ENCODE data around the gene ARHGEF38. TPM values are rescaled to one million over a fixed set of nuclear protein-coding genes. Genes with fewer than 3 reads are reported as not detected.

The ARHGEF38 gene
- total RNA-seq, 4 donors from 2014 or later = 0.11 to 0.88 (median 0.54) TPM

GRCh38 chr4:105586638-105587328 is 34.4 kb downstream of the ARHGEF38 start:
- TF ChIP-seq CTCF (IDR thresholded peaks at IDR 0.05) = no peak
- TF ChIP-seq POLR2A (IDR thresholded peaks at IDR 0.05) = no peak
- intact Hi-C loops (cut with DNase I; ENCODE audit: low total_unique reads) = no loop called here
- H3K4me3 ChIP-seq (ENCODE audit: low read depth, poor library complexity, severe bottlenecking) = no peak overlapping the region
- 62 to 75% methylated on average over 4 of the region's 4 CpGs for WGBS, 2 donors
- no peak for DNase-seq (ENCODE audit: low spot score in 2 of 2)

- DNase-seq (ENCODE audit: low spot score in 2 of 2) = no peak
- 89 to 94% methylated on average over 2 of the region's 2 CpGs for WGBS, 2 donors
- TF ChIP-seq CTCF (IDR thresholded peaks at IDR 0.05) = no peak
- TF ChIP-seq POLR2A (IDR thresholded peaks at IDR 0.05) = no peak
- intact Hi-C loops (cut with DNase I; ENCODE audit: low total_unique reads) = no loop called here
- no peak overlapping the region for H3K4me3 ChIP-seq (ENCODE audit: low read depth, poor library complexity, severe bottlenecking)
Measured at GRCh38 chr4:105587841-105588240, 35.4 kb downstream of the ARHGEF38 start.

GRCh38 chr4:105588252-105588651 is 35.8 kb downstream of the ARHGEF38 start:
- H3K4me3 ChIP-seq (ENCODE audit: low read depth, poor library complexity, severe bottlenecking) = no peak overlapping the region
- TF ChIP-seq POLR2A (IDR thresholded peaks at IDR 0.05) = no peak
- TF ChIP-seq CTCF (IDR thresholded peaks at IDR 0.05) = no peak
- intact Hi-C loops (cut with DNase I; ENCODE audit: low total_unique reads) = no loop called here
- no peak for DNase-seq (ENCODE audit: low spot score in 2 of 2)
- WGBS, 2 donors = 66 to 73% methylated on average over 3 of the region's 3 CpGs

GRCh38 chr4:105591573-105591972 is 39.2 kb downstream of the ARHGEF38 start:
- H3K4me3 ChIP-seq (ENCODE audit: low read depth, poor library complexity, severe bottlenecking) = no peak overlapping the region
- intact Hi-C loops (cut with DNase I; ENCODE audit: low total_unique reads) = no loop called here
- no peak for DNase-seq (ENCODE audit: low spot score in 2 of 2)
- TF ChIP-seq POLR2A (IDR thresholded peaks at IDR 0.05) (no peak), CTCF (IDR thresholded peaks at IDR 0.05) (no peak)
- 62 to 73% methylated on average over 3 of the region's 3 CpGs for WGBS, 2 donors

GRCh38 chr4:105594099-105595010 is 41.9 kb downstream of the ARHGEF38 start:
- 50 to 57% methylated on average over 7 of the region's 7 CpGs for WGBS, 2 donors
- no peak for TF ChIP-seq POLR2A (IDR thresholded peaks at IDR 0.05)
- no peak for TF ChIP-seq CTCF (IDR thresholded peaks at IDR 0.05)
- H3K4me3 ChIP-seq (ENCODE audit: low read depth, poor library complexity, severe bottlenecking) = no peak overlapping the region
- no peak for DNase-seq (ENCODE audit: low spot score in 2 of 2)
- intact Hi-C loops (cut with DNase I; ENCODE audit: low total_unique reads) = no loop called here

Data from lower leg skin (tissue), 4 donors.